Uterus (tissue), 2 donors: ENCODE results near the gene CRADD.

Experiments used
- POLR2A ChIP-seq, 2 donors: fragments of 450-650 bp; IDR thresholded peaks; one replicate each; pipeline ENCODE4 v1.6.1; 2016; ENCODE audit warnings: antibody characterized with exemption in 2 of 2, mild to moderate bottlenecking in 1 of 2, moderate library complexity in 1 of 2
- TF ChIP-seq, protein P1 (sequence below), 4 experiments: fragments of 200-600 bp in 2 of 4; fragments of 450-650 bp in 2 of 4; sonication (generic) in 2 of 4; IDR thresholded peaks; one replicate each; pipeline ENCODE4 v1.5.1; 2016 to 2019; ENCODE audit warnings: antibody characterized with exemption in 4 of 4, mild to moderate bottlenecking in 2 of 4, moderate library complexity in 1 of 4

DNA sequence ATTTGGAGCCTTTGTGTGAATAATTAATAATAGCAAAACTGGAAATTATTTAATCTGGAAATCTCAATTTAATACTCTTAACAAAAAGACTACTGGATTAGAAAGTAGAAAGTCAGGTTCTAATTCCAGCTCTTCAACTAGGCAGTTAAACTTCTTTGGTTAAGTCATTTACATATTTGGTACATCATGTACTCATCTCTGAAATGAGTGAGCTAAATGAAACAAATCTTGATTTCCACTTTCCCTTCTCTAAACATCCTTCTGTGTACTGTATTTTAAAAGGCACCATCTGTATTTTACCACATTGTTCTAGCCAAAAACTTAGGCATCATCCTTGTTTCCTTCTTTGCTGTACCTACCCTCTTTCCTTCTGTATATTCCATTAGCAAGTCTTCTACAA is 26.9 kb downstream of the CRADD start:
- TF ChIP-seq, protein P1, sequence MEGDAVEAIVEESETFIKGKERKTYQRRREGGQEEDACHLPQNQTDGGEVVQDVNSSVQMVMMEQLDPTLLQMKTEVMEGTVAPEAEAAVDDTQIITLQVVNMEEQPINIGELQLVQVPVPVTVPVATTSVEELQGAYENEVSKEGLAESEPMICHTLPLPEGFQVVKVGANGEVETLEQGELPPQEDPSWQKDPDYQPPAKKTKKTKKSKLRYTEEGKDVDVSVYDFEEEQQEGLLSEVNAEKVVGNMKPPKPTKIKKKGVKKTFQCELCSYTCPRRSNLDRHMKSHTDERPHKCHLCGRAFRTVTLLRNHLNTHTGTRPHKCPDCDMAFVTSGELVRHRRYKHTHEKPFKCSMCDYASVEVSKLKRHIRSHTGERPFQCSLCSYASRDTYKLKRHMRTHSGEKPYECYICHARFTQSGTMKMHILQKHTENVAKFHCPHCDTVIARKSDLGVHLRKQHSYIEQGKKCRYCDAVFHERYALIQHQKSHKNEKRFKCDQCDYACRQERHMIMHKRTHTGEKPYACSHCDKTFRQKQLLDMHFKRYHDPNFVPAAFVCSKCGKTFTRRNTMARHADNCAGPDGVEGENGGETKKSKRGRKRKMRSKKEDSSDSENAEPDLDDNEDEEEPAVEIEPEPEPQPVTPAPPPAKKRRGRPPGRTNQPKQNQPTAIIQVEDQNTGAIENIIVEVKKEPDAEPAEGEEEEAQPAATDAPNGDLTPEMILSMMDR (IDR thresholded peaks at IDR 0.05) = no peak
- TF ChIP-seq POLR2A (IDR thresholded peaks at IDR 0.05) = no peak
